GM19351 (cell line): ENCODE data around the gene DAB2IP.

Experiments
- ATAC-seq: cut with Tn5 transposase; IDR thresholded peaks from one replicate; pipeline ENCODE4 v1.9.1; 2021; ENCODE audit warnings: mild to moderate bottlenecking, moderate library complexity; ENCODE audit not compliant: unreplicated experiment

The DAB2IP gene

DNA sequence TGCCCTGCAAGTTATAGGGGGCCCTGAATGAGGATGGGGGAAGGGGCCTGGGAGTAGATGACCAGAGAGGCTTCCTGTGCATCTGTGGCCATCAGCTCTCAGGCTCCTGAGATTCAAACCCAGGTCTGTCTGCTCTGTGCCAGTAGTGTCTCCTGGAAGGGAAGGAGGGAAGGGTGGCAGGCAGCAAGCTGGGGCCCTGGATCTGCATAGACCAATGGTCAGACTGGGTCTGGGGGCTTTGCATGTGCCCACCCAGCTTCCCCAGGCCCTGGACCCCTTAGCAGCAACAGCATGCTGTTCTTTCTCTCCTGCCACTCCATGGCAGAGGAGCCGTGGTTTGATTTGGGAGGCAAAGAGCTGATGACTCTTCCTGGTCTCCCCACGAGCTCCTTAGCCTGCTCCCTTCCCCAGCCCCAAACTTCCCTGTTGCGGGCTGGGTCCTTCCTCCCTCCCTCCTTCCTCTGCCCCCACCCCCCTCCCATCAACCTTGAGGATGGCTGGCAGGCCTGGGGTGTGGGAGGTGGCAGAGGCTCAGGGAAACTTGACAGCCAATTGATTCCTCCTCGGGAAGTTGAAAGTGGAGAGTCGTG, 31.6 kb downstream of the DAB2IP start:
- ATAC-seq, result no peak

GRCh38 chr9:121683652-121684051, 32.2 kb downstream of the DAB2IP start:
- no peak for ATAC-seq

GRCh38 chr9:121684381-121685145, 33.1 kb downstream of the DAB2IP start:
- no peak for ATAC-seq

DNA sequence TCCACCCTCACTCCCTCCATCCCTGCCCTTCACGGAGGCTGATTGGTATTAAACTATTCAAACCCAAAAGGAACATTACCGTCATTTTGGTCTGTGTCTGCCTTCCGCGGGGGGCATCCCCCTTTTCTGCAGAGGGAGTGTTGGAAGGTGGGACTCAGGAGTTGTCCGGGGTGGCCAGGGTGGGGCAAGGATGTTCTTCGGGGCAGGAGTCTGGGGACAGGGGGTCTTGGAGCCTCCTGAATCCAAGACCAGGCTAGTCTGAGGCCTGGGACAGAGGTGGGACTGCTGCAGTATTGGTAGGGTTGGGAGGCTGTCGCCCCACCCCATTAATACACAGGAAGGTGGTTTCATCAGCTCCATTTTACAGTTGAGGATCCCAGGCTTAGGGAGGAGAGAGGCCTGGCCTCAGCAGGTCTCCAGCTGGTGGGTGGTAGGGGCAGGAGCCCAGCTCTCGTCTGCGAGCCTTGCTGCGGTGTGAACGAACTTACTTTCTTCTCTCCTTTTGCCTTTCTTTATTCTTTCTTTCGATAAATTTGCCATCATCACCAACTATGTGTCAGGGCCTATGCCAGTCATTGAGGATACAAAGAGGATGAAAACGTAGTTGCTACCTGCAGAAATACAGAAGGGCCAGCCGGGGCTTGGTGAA, 33.8 kb downstream of the DAB2IP start:
- ATAC-seq, result no peak

DNA sequence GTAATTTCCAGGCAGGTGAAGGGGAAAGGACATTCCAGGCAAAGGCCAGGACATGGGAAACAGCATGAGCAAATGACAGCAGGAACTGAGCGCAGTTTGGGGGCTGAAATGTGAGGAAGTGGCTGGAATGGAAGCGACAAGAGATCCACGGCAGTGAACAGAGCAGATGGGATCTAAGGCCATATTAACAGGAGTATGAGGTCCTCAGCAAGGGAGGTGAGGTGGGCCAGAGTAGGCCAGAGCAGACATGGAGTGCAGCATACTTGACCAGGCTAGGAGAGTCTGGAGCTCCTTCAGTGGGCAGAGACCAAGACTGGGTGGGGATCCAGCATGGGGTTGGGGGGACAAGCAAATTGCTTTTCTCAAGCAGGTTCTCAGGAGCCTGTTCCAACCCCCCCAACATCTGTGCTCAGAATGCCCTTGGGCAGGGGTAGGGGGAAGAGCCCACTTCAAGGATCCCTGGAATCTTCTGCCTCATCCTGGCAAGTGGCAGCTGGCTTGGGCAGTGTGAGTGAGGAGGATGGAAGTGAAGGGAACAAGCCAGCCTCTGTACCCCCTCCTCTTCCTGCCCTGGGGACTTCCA, 34.5 kb downstream of the DAB2IP start:
- no peak for ATAC-seq

DNA sequence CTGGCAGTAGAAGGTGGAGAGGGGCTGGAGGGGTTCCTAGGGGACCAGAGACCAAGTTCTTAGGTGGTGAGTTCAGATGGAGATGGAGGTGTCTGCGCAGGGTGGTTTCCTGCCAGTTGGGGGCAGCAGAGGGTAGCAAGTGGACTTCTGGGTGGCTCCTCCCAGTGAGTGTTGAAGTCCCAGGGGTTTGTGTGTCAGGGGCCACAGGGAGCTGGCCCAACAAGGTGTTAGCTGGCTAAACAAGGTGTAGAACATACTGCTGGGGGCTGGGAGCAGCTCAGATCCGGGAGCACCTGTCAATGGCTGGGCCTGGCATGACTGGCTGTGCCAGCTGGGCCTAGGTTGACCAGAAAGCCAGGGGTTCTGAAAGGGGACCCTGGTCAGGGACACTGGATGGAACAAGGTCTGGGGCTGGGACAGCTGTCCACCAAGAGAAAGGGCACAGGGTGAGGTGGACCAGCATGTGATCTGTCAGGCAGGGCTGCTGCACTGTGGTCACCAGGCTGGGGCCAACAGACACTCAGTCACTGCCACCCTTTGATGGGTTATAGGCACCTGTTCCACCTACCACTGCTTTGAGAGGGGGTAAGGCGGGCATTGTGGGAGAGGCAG, 35.6 kb downstream of the DAB2IP start:
- peak; percentile 80 for ATAC-seq

GRCh38 chr9:121688146-121688680, 36.8 kb downstream of the DAB2IP start:
- ATAC-seq, result no peak

DNA sequence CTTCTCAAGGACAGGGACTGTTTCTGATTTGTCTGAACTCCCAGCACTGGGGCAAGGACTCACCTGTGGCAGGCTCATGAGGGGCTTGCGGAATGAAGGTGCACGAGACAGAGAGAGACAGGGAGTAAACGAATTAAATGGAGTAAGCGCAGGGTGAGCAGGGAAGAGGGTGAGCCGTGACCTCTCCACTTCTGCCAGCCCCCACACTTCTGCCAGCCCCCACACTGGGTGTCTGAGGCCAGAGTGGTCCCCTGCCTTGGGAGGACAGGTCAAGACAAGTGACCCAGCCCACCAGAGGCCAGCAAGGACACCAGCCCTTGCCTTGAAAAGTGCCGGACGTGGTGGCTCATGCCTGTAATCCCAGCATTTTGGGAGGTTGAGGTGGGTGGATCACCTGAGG, 37.2 kb downstream of the DAB2IP start:
- ATAC-seq, result no peak

GRCh38 chr9:121689461-121690157, 38.2 kb downstream of the DAB2IP start:
- ATAC-seq, result no peak

GRCh38 chr9:121690316-121690715, 38.9 kb downstream of the DAB2IP start:
- no peak for ATAC-seq

DNA sequence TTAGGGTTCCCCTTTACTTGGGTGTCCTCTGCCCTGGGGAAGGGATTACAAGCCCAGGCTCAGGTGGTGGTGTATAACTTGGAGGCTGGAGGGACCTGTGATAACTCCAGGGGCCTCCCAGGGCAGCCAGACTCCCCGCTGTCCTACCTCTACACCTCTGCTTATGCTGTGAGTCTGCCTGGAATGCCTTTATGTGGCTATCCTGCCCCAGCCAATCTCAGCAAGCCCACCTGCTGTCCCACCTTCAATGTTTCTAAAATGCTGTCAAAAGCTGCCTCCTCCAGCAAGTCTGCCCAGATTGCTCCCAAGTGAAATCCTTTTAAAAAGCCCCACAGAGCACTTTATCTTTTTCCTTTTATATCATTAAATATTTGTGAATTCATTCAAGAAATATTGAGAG, 39.3 kb downstream of the DAB2IP start:
- ATAC-seq, result no peak

DNA sequence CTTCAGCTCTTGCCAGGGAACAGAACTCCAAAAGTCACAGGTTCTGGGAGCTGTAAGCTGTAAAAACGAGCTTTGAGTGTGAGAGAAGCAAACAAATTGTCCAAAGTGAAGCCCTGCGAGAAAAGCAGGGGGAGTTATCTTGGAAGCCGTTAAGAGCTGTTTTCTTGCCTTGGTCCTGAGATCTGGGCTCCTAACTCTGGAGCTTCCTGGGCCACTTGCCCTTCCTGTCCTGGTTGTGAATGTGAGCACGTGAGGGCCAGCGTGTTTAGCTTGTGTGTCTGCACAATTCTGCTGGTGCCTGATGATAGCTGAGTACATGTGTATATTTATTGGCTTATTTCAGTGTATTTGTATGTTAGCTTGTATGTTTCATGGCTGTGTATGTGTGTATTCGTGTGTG, 40.5 kb downstream of the DAB2IP start:
- no peak for ATAC-seq

GRCh38 chr9:121692606-121693387, 41.4 kb downstream of the DAB2IP start:
- ATAC-seq, result no peak

DNA sequence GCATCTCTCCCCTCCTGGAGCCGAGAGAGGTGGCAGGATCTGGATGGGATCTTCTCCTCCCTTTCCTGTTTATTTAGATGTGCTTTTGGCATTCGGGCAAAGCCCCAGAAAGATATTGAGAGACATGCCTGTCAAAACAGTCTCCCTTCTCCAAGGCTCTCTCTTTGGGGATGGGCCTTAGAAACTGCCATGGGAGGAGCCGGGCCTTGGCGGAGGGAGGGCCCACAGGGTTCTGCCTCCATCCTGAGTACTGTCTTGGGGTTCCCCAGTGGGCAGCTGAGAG, 41.9 kb downstream of the DAB2IP start:
- no peak for ATAC-seq

DNA sequence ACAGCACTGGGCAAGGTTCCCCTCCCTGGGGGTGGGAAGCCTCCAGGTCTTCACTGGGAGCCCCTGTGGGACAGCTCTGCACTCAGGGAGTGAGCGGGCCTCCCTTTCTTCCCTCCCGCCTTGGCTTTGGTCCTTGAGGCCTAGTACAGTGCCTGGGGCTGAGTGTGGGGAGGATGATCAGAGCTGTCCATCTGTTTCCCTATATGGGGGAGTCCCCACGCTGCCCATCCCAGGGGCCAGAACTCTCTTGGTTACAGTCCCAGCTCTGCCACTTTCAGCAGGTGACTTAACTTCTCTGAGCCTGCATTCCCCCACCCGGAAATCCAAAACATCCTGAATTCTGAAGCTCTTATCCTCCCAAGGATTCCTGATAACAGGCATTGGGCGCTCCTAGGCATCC, 42.6 kb downstream of the DAB2IP start:
- ATAC-seq, result no peak

DNA sequence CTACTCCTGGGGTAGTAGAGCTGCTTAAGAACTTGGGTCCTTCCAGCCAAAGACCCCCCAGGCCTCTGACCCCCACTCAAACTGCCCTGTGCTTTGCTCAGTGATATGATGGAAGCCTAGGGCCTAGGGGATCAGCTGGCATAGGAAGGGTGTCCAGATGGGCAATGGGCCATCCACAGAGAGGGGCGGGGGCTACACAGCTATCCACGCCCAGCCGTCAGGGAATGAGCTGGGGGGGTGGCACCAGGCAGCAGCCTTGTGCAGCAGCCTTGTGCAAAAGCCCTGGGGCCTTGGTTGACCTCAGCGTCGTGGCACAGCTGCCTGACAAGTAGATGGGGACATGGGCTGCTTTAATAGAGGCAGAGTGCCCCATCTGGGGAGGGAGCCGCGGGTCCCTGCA, 43.2 kb downstream of the DAB2IP start:
- ATAC-seq, result no peak

GRCh38 chr9:121696930-121697329, 45.5 kb downstream of the DAB2IP start:
- no peak for ATAC-seq

DNA sequence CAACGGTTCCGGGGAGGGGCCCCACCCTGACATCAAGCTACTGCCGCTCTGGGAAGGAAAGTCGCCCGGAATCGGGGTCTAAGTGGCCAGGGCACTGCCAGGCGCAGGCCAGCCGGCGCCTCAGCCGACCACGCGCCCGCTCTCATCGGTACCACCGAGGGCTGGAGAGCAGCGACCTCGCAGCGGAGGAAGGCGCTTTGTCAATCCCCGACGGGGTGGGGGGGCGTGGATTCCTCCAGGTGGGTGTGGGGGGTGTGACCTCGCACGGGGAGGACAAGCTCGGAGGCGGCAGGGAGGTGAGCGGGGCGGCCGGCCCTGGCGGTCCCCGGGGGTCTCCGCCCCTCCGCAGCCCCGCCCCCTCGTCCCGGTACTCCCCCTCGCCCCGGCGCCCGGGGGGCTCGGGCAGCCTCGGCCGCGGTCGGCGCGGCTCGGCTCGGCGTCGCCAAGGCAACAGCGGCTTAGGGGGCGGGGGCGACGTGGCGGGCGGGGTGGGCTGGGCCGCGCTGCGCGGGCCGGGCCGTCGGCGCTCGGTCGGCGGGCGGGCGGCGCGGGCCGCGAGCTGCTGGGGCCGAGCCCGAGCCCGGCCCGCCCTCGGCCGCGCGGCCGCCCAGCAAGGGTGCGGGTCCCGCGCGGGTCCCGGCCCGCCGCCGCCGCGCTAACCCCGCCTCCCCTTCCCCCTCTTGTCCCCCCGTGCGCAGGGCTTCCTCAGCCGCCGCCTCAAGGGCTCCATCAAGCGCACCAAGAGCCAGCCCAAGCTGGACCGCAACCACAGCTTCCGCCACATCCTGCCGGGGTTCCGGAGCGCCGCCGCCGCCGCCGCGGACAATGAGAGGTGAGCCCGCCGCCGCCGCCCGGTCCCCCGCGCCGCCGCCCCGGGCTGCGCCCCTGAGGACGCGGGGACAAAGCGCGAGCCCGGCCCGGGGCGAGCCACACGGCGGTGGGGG, 47.5 kb downstream of the DAB2IP start:
- ATAC-seq, result peak; percentile 84

- ATAC-seq, result peak; percentile 22
These were observed 48.2 kb downstream of the DAB2IP start for GRCh38 chr9:121699571-121700164.
